H1 (cell line): ENCODE results near the gene ZNF48. TPM values are rescaled to one million over a fixed set of nuclear protein-coding genes. Genes with fewer than 3 reads are reported as not detected.
A peak's percentile ranks its signal among the peaks of the same experiment; 100 is the strongest.

Experiments
- ATF3 ChIP-seq: IDR thresholded peaks from 2 replicates; pipeline ENCODE4 v1.6.1; 2011; ENCODE audit warnings: low read depth, mild to moderate bottlenecking, low read length; ENCODE audit not compliant: insufficient read depth
- BACH1 ChIP-seq: IDR thresholded peaks from 2 replicates; pipeline ENCODE4 v1.6.1; 2012; ENCODE audit warnings: low read length, improper control_type of control experiment
- BRCA1 ChIP-seq: IDR thresholded peaks from 2 replicates; pipeline ENCODE4 v1.6.1; 2012; ENCODE audit warnings: low read depth, low read length, improper control_type of control experiment
- CHD1 ChIP-seq: IDR thresholded peaks from 2 replicates; pipeline ENCODE4 v1.6.1; 2012; ENCODE audit warnings: low read depth, low read length, improper control_type of control experiment
- E2F6 ChIP-seq: IDR thresholded peaks from 2 replicates; pipeline ENCODE4 v1.6.1; 2012; ENCODE audit warnings: inconsistent platforms
- EGR1 ChIP-seq: IDR thresholded peaks from 2 replicates; pipeline ENCODE4 v1.6.1; 2011; ENCODE audit warnings: low read depth, low read length, borderline replicate concordance
- HDAC2 ChIP-seq, 2 experiments: fragments of 300-600 bp in 1 of 2; sonication (generic) in 1 of 2; IDR thresholded peaks; 2 replicates each; pipeline ENCODE4 v1.6.1; 2011 to 2012; ENCODE audit warnings: low read depth in 2 of 2, low read length in 2 of 2, mild to moderate bottlenecking in 2 of 2, moderate library complexity in 2 of 2, borderline replicate concordance in 1 of 2, inconsistent platforms in 1 of 2
- HDAC6 ChIP-seq: IDR thresholded peaks from one replicate; pipeline ENCODE4 v1.7.1; 2012; ENCODE audit warnings: low read depth, mild to moderate bottlenecking, inconsistent platforms, low read length, moderate library complexity
- JUN ChIP-seq: IDR thresholded peaks from 2 replicates; pipeline ENCODE4 v1.6.1; 2011; ENCODE audit warnings: low read depth, mild to moderate bottlenecking, improper control_type of control experiment, low read length
- KDM4A ChIP-seq: IDR thresholded peaks from one replicate; pipeline ENCODE4 v1.7.1; 2012; ENCODE audit warnings: low read depth, mild to moderate bottlenecking, moderate library complexity, low read length, inconsistent platforms; ENCODE audit not compliant: severe bottlenecking
- RFX5 ChIP-seq: IDR thresholded peaks from 2 replicates; pipeline ENCODE4 v1.6.1; 2011; ENCODE audit warnings: low read depth, low read length, improper control_type of control experiment, borderline replicate concordance
- SAP30 ChIP-seq: fragments of 300-600 bp; sonication (generic); IDR thresholded peaks from 2 replicates; pipeline ENCODE4 v1.7.1; 2012; ENCODE audit warnings: low read length, moderate library complexity, mild to moderate bottlenecking, inconsistent platforms; ENCODE audit not compliant: insufficient read depth, insufficient replicate concordance
- SIN3A ChIP-seq, 2 experiments: IDR thresholded peaks in 1 of 2; conservative IDR thresholded peaks in 1 of 2; 2 replicates each; pipeline ENCODE4 v1.6.1; 2011 to 2012; ENCODE audit warnings: low read length in 2 of 2, improper control_type of control experiment in 1 of 2, low read depth in 1 of 2, mild to moderate bottlenecking in 1 of 2
- SP1 ChIP-seq: IDR thresholded peaks from 2 replicates; pipeline ENCODE4 v1.6.1; 2011; ENCODE audit warnings: low read depth, low read length
- SP2 ChIP-seq: IDR thresholded peaks from 2 replicates; pipeline ENCODE4 v1.6.1; 2012; ENCODE audit warnings: mild to moderate bottlenecking, low read length, inconsistent platforms
- SRF ChIP-seq: IDR thresholded peaks from 2 replicates; pipeline ENCODE4 v1.6.1; 2011; ENCODE audit warnings: mild to moderate bottlenecking, low read depth, low read length, moderate library complexity
- SUZ12 ChIP-seq: fragments of 200-600 bp; sonication (generic); IDR thresholded peaks from 2 replicates; pipeline ENCODE4 v1.6.1; 2012; ENCODE audit warnings: mild to moderate bottlenecking, inconsistent platforms, low read length, moderate library complexity, mixed read lengths
- TAF1 ChIP-seq: IDR thresholded peaks from 2 replicates; pipeline ENCODE4 v1.6.1; 2011; ENCODE audit warnings: mild to moderate bottlenecking, low read depth, low read length
- TAF7 ChIP-seq: optimal IDR thresholded peaks from 2 replicates; pipeline ENCODE3; 2011; ENCODE audit warnings: low read depth, mild to moderate bottlenecking, inconsistent platforms, low read length, moderate library complexity, borderline replicate concordance
- TBP ChIP-seq: IDR thresholded peaks from 2 replicates; pipeline ENCODE4 v1.6.1; 2011; ENCODE audit warnings: low read depth, low read length, improper control_type of control experiment
- USF2 ChIP-seq: IDR thresholded peaks from 2 replicates; pipeline ENCODE4 v1.6.1; 2011; ENCODE audit warnings: low read length, improper control_type of control experiment
- YY1 ChIP-seq: IDR thresholded peaks from 2 replicates; pipeline ENCODE4 v1.6.1; 2011; ENCODE audit warnings: low read depth, mild to moderate bottlenecking, low read length
- polyA plus RNA-seq, 7 experiments: library from polyadenylated mRNA; depleted of rRNA in 3 of 7; stranded (reverse) in 5 of 7; unstranded in 2 of 7; fragments of >200 nt in 5 of 7; fragments of 200-250 nt in 2 of 7; gene quantifications; 1 replicate in 5 of 7; 2 replicates in 1 of 7; 4 replicates in 1 of 7; pipeline versions ENCODE4 v1.2.1 to v1.2.3, GENCODE V29; 2011 to 2013; ENCODE audit warnings: missing spikeins in 2 of 7, mixed read lengths in 2 of 7
- total RNA-seq: library from RNA; stranded (reverse); fragmentation: NEBNext Ultra II Directional; extraction: Animal tissue kit (Norgen Biotek cat#: 25700); gene quantifications from 2 replicates; pipeline ENCODE4 v1.2.1, GENCODE V29; 2021

The ZNF48 gene
- total and polyA plus RNA-seq, 2 of the 8 experiments (the other 6 are each of a cell fraction or from before 2014, with no cell fraction given) = 30.4 to 41.2 TPM

GRCh38 chr16:30370456-30371247, 24.6 kb upstream of the ZNF48 start, which contains the start of gene TBC1D10B (continued):
- no peak for TF ChIP-seq USF2
- no peak for TF ChIP-seq RFX5
- no peak for TF ChIP-seq KDM4A
- TF ChIP-seq BACH1 = no peak
- 0 out of 2 replicates have a peak, but pooled peaks have one; percentile 38 for TF ChIP-seq TAF1
- peak; percentile 67; the same call in 1 of the 2 replicates for TF ChIP-seq E2F6
- peak; percentile 76 for TF ChIP-seq SRF
- TF ChIP-seq HDAC2 (IDR thresholded peaks at IDR 0.05; ENCODE audit: borderline replicate concordance in 1 of 2, low read depth in 2 of 2, low read length in 2 of 2) = no peak
- no peak for TF ChIP-seq JUN
- no peak for TF ChIP-seq YY1
- no peak for TF ChIP-seq EGR1
- TF ChIP-seq TBP = no peak
- TF ChIP-seq BRCA1 = no peak
- TF ChIP-seq SP1 = peak; percentile 98
- no peak for TF ChIP-seq ATF3
- TF ChIP-seq CHD1 = no peak
- no peak for TF ChIP-seq SUZ12
- TF ChIP-seq HDAC6 = no peak
- peak; percentile 76 to 96; a peak in 2 of 4 replicates for TF ChIP-seq SIN3A (conservative IDR thresholded peaks at IDR 0.05 in 1 of 2, IDR thresholded peaks at IDR 0.05 in 1 of 2; ENCODE audit: low read depth in 1 of 2, low read length in 2 of 2)
- no peak for TF ChIP-seq TAF7
- TF ChIP-seq SAP30 = no peak
- peak; percentile 72 for TF ChIP-seq SP2
